Measurements from ENCODE around the gene CRIM1. TPM values are rescaled to one million over a fixed set of nuclear protein-coding genes. Genes with fewer than 3 reads are reported as not detected.

The CRIM1 gene
- total and polyA plus RNA-seq, 2 experiments from 2014 or later: 10.5 to 36.4 TPM

DNA sequence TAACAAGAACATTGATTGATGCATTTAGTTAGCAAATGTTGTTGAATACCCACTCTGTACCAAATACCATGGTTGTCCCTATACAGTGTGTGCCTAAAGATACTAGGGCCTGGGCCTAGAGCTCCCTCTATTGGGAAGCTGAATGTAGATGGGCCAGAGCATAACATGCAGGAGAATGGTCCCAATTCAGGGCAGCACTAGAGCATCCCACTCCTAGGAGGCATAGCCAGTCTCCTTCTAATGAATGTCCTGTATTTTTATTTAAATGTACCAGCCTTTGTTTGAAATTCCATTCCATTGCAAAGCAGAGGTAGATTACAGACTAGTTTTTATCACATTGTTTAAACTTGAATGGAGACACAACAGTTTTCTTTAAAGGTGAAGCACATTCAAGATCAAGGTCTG lies 151.8 kb downstream of the CRIM1 start:
- Histone ChIP-seq H3K79me2 (replicated peaks; ENCODE audit: insufficient read depth) (peaks cover 7% of the 10 kb centered on the region; the same call in 1 of the 2 replicates), H3K27me3 (ENCODE audit: insufficient read depth) (no peaks in the 10 kb centered on the region), H3K4me2 (no peak overlapping the region), H2AFZ (no peak overlapping the region), H3K36me3 (ENCODE audit: insufficient read depth) (peaks cover 4% of the 10 kb centered on the region; the same call in 1 of the 2 replicates), H3K4me3 (no peak overlapping the region), H3F3A (replicated peaks; ENCODE audit: low read depth) (no peaks in the 10 kb centered on the region), H3K27ac (ENCODE audit: low read depth) (peak overlapping the region; percentile 14), H4K20me1 (replicated peaks; ENCODE audit: insufficient read depth) (no peaks in the 10 kb centered on the region), H3K4me1 (ENCODE audit: insufficient read depth) (peaks cover 6% of the 10 kb centered on the region), H3K9me2 (ENCODE audit: insufficient read depth) (no peaks in the 10 kb centered on the region)
- ATAC-seq (peak; percentile 100), DNase-seq (ENCODE audit: low spot score) (peak; percentile 94)
- TF ChIP-seq NANOG (IDR thresholded peaks at IDR 0.05; ENCODE audit: borderline replicate concordance) (peak; percentile 70; the same call in 1 of the 2 replicates), ZNF331 (CRISPR knock-in tag; IDR thresholded peaks at IDR 0.05; ENCODE audit: low read depth) (0 out of 2 replicates have a peak, but pooled peaks have one; percentile 23), CREB1 (CRISPR knock-in tag; IDR thresholded peaks at IDR 0.05; ENCODE audit: low read depth) (peak; percentile 44; the same call in 1 of the 2 replicates)
- TF ChIP-seq, protein P1, sequence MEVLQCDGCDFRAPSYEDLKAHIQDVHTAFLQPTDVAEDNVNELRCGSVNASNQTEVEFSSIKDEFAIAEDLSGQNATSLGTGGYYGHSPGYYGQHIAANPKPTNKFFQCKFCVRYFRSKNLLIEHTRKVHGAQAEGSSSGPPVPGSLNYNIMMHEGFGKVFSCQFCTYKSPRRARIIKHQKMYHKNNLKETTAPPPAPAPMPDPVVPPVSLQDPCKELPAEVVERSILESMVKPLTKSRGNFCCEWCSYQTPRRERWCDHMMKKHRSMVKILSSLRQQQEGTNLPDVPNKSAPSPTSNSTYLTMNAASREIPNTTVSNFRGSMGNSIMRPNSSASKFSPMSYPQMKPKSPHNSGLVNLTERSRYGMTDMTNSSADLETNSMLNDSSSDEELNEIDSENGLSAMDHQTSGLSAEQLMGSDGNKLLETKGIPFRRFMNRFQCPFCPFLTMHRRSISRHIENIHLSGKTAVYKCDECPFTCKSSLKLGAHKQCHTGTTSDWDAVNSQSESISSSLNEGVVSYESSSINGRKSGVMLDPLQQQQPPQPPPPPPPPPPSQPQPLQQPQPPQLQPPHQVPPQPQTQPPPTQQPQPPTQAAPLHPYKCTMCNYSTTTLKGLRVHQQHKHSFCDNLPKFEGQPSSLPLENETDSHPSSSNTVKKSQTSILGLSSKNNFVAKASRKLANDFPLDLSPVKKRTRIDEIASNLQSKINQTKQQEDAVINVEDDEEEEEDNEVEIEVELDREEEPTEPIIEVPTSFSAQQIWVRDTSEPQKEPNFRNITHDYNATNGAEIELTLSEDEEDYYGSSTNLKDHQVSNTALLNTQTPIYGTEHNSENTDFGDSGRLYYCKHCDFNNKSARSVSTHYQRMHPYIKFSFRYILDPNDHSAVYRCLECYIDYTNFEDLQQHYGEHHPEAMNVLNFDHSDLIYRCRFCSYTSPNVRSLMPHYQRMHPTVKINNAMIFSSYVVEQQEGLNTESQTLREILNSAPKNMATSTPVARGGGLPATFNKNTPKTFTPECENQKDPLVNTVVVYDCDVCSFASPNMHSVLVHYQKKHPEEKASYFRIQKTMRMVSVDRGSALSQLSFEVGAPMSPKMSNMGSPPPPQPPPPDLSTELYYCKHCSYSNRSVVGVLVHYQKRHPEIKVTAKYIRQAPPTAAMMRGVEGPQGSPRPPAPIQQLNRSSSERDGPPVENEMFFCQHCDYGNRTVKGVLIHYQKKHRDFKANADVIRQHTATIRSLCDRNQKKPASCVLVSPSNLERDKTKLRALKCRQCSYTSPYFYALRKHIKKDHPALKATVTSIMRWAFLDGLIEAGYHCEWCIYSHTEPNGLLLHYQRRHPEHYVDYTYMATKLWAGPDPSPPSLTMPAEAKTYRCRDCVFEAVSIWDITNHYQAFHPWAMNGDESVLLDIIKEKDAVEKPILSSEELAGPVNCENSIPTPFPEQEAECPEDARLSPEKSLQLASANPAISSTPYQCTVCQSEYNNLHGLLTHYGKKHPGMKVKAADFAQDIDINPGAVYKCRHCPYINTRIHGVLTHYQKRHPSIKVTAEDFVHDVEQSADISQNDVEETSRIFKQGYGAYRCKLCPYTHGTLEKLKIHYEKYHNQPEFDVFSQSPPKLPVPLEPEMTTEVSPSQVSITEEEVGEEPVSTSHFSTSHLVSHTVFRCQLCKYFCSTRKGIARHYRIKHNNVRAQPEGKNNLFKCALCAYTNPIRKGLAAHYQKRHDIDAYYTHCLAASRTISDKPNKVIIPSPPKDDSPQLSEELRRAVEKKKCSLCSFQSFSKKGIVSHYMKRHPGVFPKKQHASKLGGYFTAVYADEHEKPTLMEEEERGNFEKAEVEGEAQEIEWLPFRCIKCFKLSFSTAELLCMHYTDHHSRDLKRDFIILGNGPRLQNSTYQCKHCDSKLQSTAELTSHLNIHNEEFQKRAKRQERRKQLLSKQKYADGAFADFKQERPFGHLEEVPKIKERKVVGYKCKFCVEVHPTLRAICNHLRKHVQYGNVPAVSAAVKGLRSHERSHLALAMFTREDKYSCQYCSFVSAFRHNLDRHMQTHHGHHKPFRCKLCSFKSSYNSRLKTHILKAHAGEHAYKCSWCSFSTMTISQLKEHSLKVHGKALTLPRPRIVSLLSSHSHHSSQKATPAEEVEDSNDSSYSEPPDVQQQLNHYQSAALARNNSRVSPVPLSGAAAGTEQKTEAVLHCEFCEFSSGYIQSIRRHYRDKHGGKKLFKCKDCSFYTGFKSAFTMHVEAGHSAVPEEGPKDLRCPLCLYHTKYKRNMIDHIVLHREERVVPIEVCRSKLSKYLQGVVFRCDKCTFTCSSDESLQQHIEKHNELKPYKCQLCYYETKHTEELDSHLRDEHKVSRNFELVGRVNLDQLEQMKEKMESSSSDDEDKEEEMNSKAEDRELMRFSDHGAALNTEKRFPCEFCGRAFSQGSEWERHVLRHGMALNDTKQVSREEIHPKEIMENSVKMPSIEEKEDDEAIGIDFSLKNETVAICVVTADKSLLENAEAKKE (CRISPR knock-in tag; IDR thresholded peaks at IDR 0.05): no peak; the same call in 1 of the 2 replicates
- TF ChIP-seq, protein P2, sequence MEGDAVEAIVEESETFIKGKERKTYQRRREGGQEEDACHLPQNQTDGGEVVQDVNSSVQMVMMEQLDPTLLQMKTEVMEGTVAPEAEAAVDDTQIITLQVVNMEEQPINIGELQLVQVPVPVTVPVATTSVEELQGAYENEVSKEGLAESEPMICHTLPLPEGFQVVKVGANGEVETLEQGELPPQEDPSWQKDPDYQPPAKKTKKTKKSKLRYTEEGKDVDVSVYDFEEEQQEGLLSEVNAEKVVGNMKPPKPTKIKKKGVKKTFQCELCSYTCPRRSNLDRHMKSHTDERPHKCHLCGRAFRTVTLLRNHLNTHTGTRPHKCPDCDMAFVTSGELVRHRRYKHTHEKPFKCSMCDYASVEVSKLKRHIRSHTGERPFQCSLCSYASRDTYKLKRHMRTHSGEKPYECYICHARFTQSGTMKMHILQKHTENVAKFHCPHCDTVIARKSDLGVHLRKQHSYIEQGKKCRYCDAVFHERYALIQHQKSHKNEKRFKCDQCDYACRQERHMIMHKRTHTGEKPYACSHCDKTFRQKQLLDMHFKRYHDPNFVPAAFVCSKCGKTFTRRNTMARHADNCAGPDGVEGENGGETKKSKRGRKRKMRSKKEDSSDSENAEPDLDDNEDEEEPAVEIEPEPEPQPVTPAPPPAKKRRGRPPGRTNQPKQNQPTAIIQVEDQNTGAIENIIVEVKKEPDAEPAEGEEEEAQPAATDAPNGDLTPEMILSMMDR (conservative IDR thresholded peaks at IDR 0.05; ENCODE audit: low read depth in 2 of 2): peak; percentile 92 to 99
- Mint-ChIP-seq H3K27ac (no peak overlapping the region; the same call in 1 of the 2 replicates), H3K36me3 (ENCODE audit: low read depth) (peaks cover 25% of the 10 kb centered on the region), H3K4me3 (no peak overlapping the region), H3K27me3 (ENCODE audit: insufficient read depth, low read depth, poor library complexity) (peaks cover 4% of the 10 kb centered on the region), H3K9me3 (no peaks in the 10 kb centered on the region), H3K4me1 (peaks cover 17% of the 10 kb centered on the region)
